Activated naive CD8-positive, alpha-beta T cell treated with anti-CD3 and anti-CD28 coated beads, Interleukin-2, amount 10 ng/mL, durations not matched to agents 7 days and 5 days (primary cell): Measurements from ENCODE around the gene AGAP3. TPM values are rescaled to one million over a fixed set of nuclear protein-coding genes. Genes with fewer than 3 reads are reported as not detected.

Experiments used
- ATAC-seq: fragments of 150-1000 bp; cut with Tn5 transposase; one replicate; pipeline ENCODE4 v1.10.0; 2021; ENCODE audit warnings: low read depth, moderate library complexity
- POLR2A ChIA-PET: fragments of 350-600 bp; sonication (Branson Sonifier 250); formaldehyde crosslinking; loops from one replicate; lab custom pipeline; 2021; ENCODE audit warnings: antibody characterized with exemption; lab: Charles Lee
- DNase-seq: peaks from one replicate; pipeline ENCODE4 v3.0.0; 2021
- H3K27ac Mint-ChIP-seq: one replicate; pipeline ENCODE4 v1.8.0; 2022; ENCODE audit warnings: mild to moderate bottlenecking, mixed read lengths
- H3K27me3 Mint-ChIP-seq: one replicate; pipeline ENCODE4 v1.8.0; 2022; ENCODE audit warnings: mild to moderate bottlenecking, moderate library complexity, mixed read lengths
- H3K36me3 Mint-ChIP-seq: one replicate; pipeline ENCODE4 v1.8.0; 2021; ENCODE audit warnings: mild to moderate bottlenecking, mixed read lengths
- H3K4me1 Mint-ChIP-seq: one replicate; pipeline ENCODE4 v1.8.0; 2021; ENCODE audit warnings: mixed read lengths
- H3K4me3 Mint-ChIP-seq: one replicate; pipeline ENCODE4 v1.8.0; 2022; ENCODE audit warnings: mild to moderate bottlenecking, moderate library complexity, mixed read lengths
- H3K9me3 Mint-ChIP-seq: one replicate; pipeline ENCODE4 v1.8.0; 2021; ENCODE audit warnings: mixed read lengths
- total RNA-seq, 2 experiments: library from RNA; stranded (reverse); gene quantifications; one replicate each; pipeline ENCODE4 v1.2.3, GENCODE V29; 2021

The AGAP3 gene
- total RNA-seq, 2 experiments from 2014 or later, result 31.7 to 32.7 TPM

- no peaks in the 10 kb centered on the region for H3K27me3 Mint-ChIP-seq
- POLR2A ChIA-PET, result no interaction called here
- no peak overlapping the region for H3K4me3 Mint-ChIP-seq
- peaks cover 8% of the 10 kb centered on the region for H3K36me3 Mint-ChIP-seq
- no peak for ATAC-seq
- no peaks in the 10 kb centered on the region for H3K4me1 Mint-ChIP-seq
- no peak for DNase-seq
- H3K9me3 Mint-ChIP-seq, result no peaks in the 10 kb centered on the region
- no peak overlapping the region for H3K27ac Mint-ChIP-seq
These were observed 15.7 kb upstream of the AGAP3 start for GRCh38 chr7:151070574-151070960.

GRCh38 chr7:151071032-151071866 lies 15.0 kb upstream of the AGAP3 start:
- no peaks in the 10 kb centered on the region for H3K9me3 Mint-ChIP-seq
- no peak for DNase-seq
- POLR2A ChIA-PET, result no interaction called here
- H3K4me3 Mint-ChIP-seq, result no peak overlapping the region
- H3K27ac Mint-ChIP-seq, result no peak overlapping the region
- peaks cover 7% of the 10 kb centered on the region for H3K36me3 Mint-ChIP-seq
- H3K4me1 Mint-ChIP-seq, result no peaks in the 10 kb centered on the region
- ATAC-seq, result no peak
- no peaks in the 10 kb centered on the region for H3K27me3 Mint-ChIP-seq

- POLR2A ChIA-PET, result no interaction called here
- Mint-ChIP-seq H3K4me1 (peaks cover 8% of the 10 kb centered on the region), H3K27ac (no peak overlapping the region), H3K27me3 (no peaks in the 10 kb centered on the region), H3K36me3 (peaks cover 7% of the 10 kb centered on the region), H3K4me3 (no peak overlapping the region), H3K9me3 (no peaks in the 10 kb centered on the region)
- ATAC-seq, result no peak
- no peak for DNase-seq
These were observed 12.3 kb upstream of the AGAP3 start for GRCh38 chr7:151073990-151074389.

GRCh38 chr7:151074817-151075661 lies 11.2 kb upstream of the AGAP3 start:
- Mint-ChIP-seq H3K27me3 (no peaks in the 10 kb centered on the region), H3K27ac (no peak overlapping the region), H3K4me3 (no peak overlapping the region), H3K36me3 (peaks cover 9% of the 10 kb centered on the region), H3K9me3 (no peaks in the 10 kb centered on the region), H3K4me1 (peaks cover 15% of the 10 kb centered on the region)
- ATAC-seq, result no peak
- DNase-seq, result no peak
- POLR2A ChIA-PET, result no interaction called here

- Mint-ChIP-seq H3K36me3 (peaks cover 8% of the 10 kb centered on the region), H3K27me3 (no peaks in the 10 kb centered on the region), H3K27ac (no peak overlapping the region), H3K9me3 (no peaks in the 10 kb centered on the region), H3K4me1 (peaks cover 15% of the 10 kb centered on the region), H3K4me3 (no peak overlapping the region)
- POLR2A ChIA-PET, result no interaction called here
- no peak for ATAC-seq
- DNase-seq, result no peak
These were observed 10.7 kb upstream of the AGAP3 start for GRCh38 chr7:151075662-151075971.

GRCh38 chr7:151075978-151076426 lies 10.3 kb upstream of the AGAP3 start:
- Mint-ChIP-seq H3K4me1 (peaks cover 15% of the 10 kb centered on the region), H3K9me3 (no peaks in the 10 kb centered on the region), H3K36me3 (peaks cover 7% of the 10 kb centered on the region), H3K4me3 (no peak overlapping the region), H3K27ac (peak overlapping the region; percentile 30), H3K27me3 (no peaks in the 10 kb centered on the region)
- POLR2A ChIA-PET, result no interaction called here
- DNase-seq (no peak), ATAC-seq (no peak)

- no peak for DNase-seq
- Mint-ChIP-seq H3K36me3 (peaks cover 8% of the 10 kb centered on the region), H3K27ac (no peak overlapping the region), H3K4me1 (peaks cover 17% of the 10 kb centered on the region), H3K9me3 (no peaks in the 10 kb centered on the region), H3K4me3 (no peak overlapping the region), H3K27me3 (no peaks in the 10 kb centered on the region)
- no peak for ATAC-seq
- POLR2A ChIA-PET, result interaction anchor here (0.5 to 1.7 kb wide), 3 partner anchors 9 to 67 kb away, joined by 3 to 7 read pairs (median 4); no protein-coding TSS in a partner anchor
These were observed 9.2 kb upstream of the AGAP3 start for GRCh38 chr7:151076863-151077704.

GRCh38 chr7:151077705-151078232 lies 8.5 kb upstream of the AGAP3 start:
- H3K4me1 Mint-ChIP-seq, result peaks cover 20% of the 10 kb centered on the region
- no peak for DNase-seq
- H3K9me3 Mint-ChIP-seq, result no peaks in the 10 kb centered on the region
- H3K36me3 Mint-ChIP-seq, result peaks cover 9% of the 10 kb centered on the region
- POLR2A ChIA-PET, result interaction anchor here (1.2 to 1.7 kb wide), 2 partner anchors 10 to 17 kb away, joined by 4 to 7 read pairs; no protein-coding TSS in a partner anchor
- no peaks in the 10 kb centered on the region for H3K27me3 Mint-ChIP-seq
- H3K4me3 Mint-ChIP-seq, result peak overlapping the region; percentile 31
- peak overlapping the region; percentile 77 for H3K27ac Mint-ChIP-seq
- ATAC-seq, result no peak

GRCh38 chr7:151078233-151079040 lies 7.8 kb upstream of the AGAP3 start:
- POLR2A ChIA-PET, result interaction anchor here (1.7 kb wide), 1 partner anchor 18 kb away, joined by 7 read pairs; no protein-coding TSS in a partner anchor
- Mint-ChIP-seq H3K4me3 (peak overlapping the region; percentile 87), H3K27me3 (no peaks in the 10 kb centered on the region), H3K27ac (peak overlapping the region; percentile 77), H3K4me1 (peaks cover 21% of the 10 kb centered on the region), H3K36me3 (peaks cover 10% of the 10 kb centered on the region), H3K9me3 (no peaks in the 10 kb centered on the region)
- no peak for DNase-seq
- no peak for ATAC-seq

- Mint-ChIP-seq H3K4me1 (peaks cover 21% of the 10 kb centered on the region), H3K27me3 (peaks cover under 1% of the 10 kb centered on the region), H3K27ac (peak overlapping the region; percentile 83), H3K36me3 (peaks cover 10% of the 10 kb centered on the region), H3K9me3 (no peaks in the 10 kb centered on the region), H3K4me3 (peak overlapping the region; percentile 87)
- POLR2A ChIA-PET, result no interaction called here
- no peak for DNase-seq
- no peak for ATAC-seq
These were observed 6.9 kb upstream of the AGAP3 start for GRCh38 chr7:151079199-151079910.

- ATAC-seq, result peak; percentile 3
- POLR2A ChIA-PET, result interaction anchor here (0.7 to 3.9 kb wide), 8 partner anchors 11 to 67 kb away, joined by 3 to 32 read pairs (median 3); partner anchors contain the start of genes ABCB8, CDK5 and SLC4A2
- Mint-ChIP-seq H3K36me3 (peaks cover 10% of the 10 kb centered on the region), H3K27me3 (peaks cover 7% of the 10 kb centered on the region), H3K27ac (peak overlapping the region; percentile 83), H3K4me3 (peak overlapping the region; percentile 87), H3K9me3 (no peaks in the 10 kb centered on the region), H3K4me1 (peaks cover 25% of the 10 kb centered on the region)
- no peak for DNase-seq
These were observed 6.2 kb upstream of the AGAP3 start for GRCh38 chr7:151080067-151080521.
